OCI-LY1 (cell line): ENCODE data around the gene AFF4.

Experiments used
- H2AFZ ChIP-seq: fragments of 200-600 bp; sonication (generic), shearing (Covaris generic); 2 replicates; pipeline ENCODE4 v1.6.0; 2014; ENCODE audit warnings: antibody characterized with exemption, mild to moderate bottlenecking, low read length
- H3F3A ChIP-seq: fragments of 200-600 bp; sonication (generic), shearing (Covaris generic); 2 replicates; pipeline ENCODE4 v1.6.0; 2014; ENCODE audit warnings: mild to moderate bottlenecking, antibody characterized with exemption, low read length, moderate library complexity; ENCODE audit not compliant: insufficient read depth
- H3K27ac ChIP-seq: fragments of 200-600 bp; sonication (generic); 2 replicates; pipeline ENCODE4 v1.5.1; 2014; ENCODE audit warnings: low read length, mixed run types, mild to moderate bottlenecking, low read depth; ENCODE audit not compliant: poor library complexity, severe bottlenecking
- H3K27me3 ChIP-seq: fragments of 200-600 bp; sonication (generic); 2 replicates; pipeline ENCODE4 v1.6.0; 2014; ENCODE audit warnings: antibody characterized with exemption, mild to moderate bottlenecking, low read length, moderate library complexity; ENCODE audit not compliant: insufficient read depth
- H3K36me3 ChIP-seq: fragments of 200-600 bp; sonication (generic); 2 replicates; pipeline ENCODE4 v1.6.1; 2014; ENCODE audit warnings: mild to moderate bottlenecking, antibody characterized with exemption, low read length, moderate library complexity, mixed read lengths; ENCODE audit not compliant: insufficient read depth
- H3K4me1 ChIP-seq: fragments of 200-600 bp; sonication (generic); 2 replicates; pipeline ENCODE4 v1.5.1; 2014; ENCODE audit warnings: mild to moderate bottlenecking, low read length, moderate library complexity; ENCODE audit not compliant: insufficient read depth, severe bottlenecking
- H3K4me2 ChIP-seq: fragments of 200-600 bp; sonication (generic), shearing (Covaris generic); 2 replicates; pipeline ENCODE4 v1.6.1; 2014; ENCODE audit warnings: low read length
- H3K4me3 ChIP-seq: fragments of 200-600 bp; sonication (generic); 2 replicates; pipeline ENCODE4 v1.5.1; 2014; ENCODE audit warnings: low read length, low read depth, mild to moderate bottlenecking, mixed read lengths; ENCODE audit not compliant: poor library complexity, severe bottlenecking
- H3K79me2 ChIP-seq: fragments of 200-600 bp; shearing (Covaris generic); 2 replicates; pipeline ENCODE4 v1.6.1; 2016; ENCODE audit warnings: mixed run types, low read length, mixed read lengths; ENCODE audit not compliant: insufficient read depth
- H3K9ac ChIP-seq: fragments of 200-600 bp; sonication (generic), shearing (Covaris generic); 2 replicates; pipeline ENCODE4 v1.6.1; 2014; ENCODE audit warnings: mild to moderate bottlenecking, low read length, mixed read lengths
- H3K9me2 ChIP-seq: fragments of 200-600 bp; sonication (generic), shearing (Covaris generic); 2 replicates; pipeline ENCODE4 v1.6.1; 2014; ENCODE audit warnings: low read depth, mild to moderate bottlenecking, low read length, mixed read lengths
- H3K9me3 ChIP-seq: fragments of 200-600 bp; shearing (Covaris generic); 2 replicates; pipeline ENCODE4 v1.6.1; 2014; ENCODE audit warnings: low read length, mixed read lengths
- H4K20me1 ChIP-seq: fragments of 200-600 bp; sonication (generic), shearing (Covaris generic); 2 replicates; pipeline ENCODE4 v1.6.0; 2016; ENCODE audit warnings: mild to moderate bottlenecking, low read length; ENCODE audit not compliant: insufficient read depth
- CTCF ChIP-seq: fragments of 200-600 bp; sonication (generic), shearing (Covaris generic); IDR thresholded peaks from 2 replicates; pipeline ENCODE4 v1.5.1; 2017; ENCODE audit warnings: mild to moderate bottlenecking, antibody characterized with exemption, low read length, moderate library complexity, mixed read lengths
- EZH2 ChIP-seq: fragments of 200-600 bp; sonication (generic), shearing (Covaris generic); IDR thresholded peaks from 2 replicates; pipeline ENCODE4 v1.8.0; 2017; ENCODE audit warnings: borderline replicate concordance, mixed run types, mild to moderate bottlenecking, antibody characterized with exemption, low read length, moderate library complexity, mixed read lengths

AFF4 gene

DNA sequence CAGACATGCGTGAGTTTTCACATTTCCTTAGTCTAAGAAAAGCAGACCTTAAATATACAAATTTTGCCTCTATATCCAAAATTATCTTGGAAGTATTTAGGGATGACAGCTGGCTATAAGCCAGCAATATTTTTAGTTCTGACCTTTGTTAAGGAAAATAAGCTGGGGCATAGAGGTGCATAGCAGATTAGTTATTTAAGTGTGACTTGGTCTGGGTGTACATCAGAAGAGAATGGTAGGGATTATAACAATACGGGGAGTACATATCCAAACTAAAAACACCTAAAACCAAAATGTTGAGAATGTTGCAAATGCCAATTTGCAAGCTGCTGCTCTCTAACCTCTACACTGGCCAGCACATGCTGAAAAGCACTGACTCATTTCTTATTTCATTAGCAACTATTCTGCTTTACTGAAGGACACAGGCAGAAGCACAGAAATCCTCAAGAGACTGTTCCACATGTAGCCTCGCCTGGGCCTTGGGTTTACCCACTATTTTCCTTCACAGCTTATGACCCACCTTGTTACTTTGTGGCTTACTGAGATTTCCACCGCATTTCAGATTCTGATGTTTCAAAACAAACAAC, 67.6 kb downstream of the AFF4 start:
- H4K20me1 ChIP-seq = no peaks in the 10 kb centered on the region
- no peak overlapping the region for H3K9ac ChIP-seq
- H3K27ac ChIP-seq = no peak overlapping the region
- no peaks in the 10 kb centered on the region for H3F3A ChIP-seq
- no peak overlapping the region for H3K4me2 ChIP-seq
- no peaks in the 10 kb centered on the region for H3K4me1 ChIP-seq
- TF ChIP-seq CTCF (no peak), EZH2 (no peak)
- no peak overlapping the region for H3K4me3 ChIP-seq
- no peaks in the 10 kb centered on the region for H3K27me3 ChIP-seq
- no peaks in the 10 kb centered on the region for H3K79me2 ChIP-seq
- no peaks in the 10 kb centered on the region for H3K9me2 ChIP-seq
- no peak overlapping the region for H2AFZ ChIP-seq
- H3K9me3 ChIP-seq = no peaks in the 10 kb centered on the region
- peaks cover 71% of the 10 kb centered on the region for H3K36me3 ChIP-seq

DNA sequence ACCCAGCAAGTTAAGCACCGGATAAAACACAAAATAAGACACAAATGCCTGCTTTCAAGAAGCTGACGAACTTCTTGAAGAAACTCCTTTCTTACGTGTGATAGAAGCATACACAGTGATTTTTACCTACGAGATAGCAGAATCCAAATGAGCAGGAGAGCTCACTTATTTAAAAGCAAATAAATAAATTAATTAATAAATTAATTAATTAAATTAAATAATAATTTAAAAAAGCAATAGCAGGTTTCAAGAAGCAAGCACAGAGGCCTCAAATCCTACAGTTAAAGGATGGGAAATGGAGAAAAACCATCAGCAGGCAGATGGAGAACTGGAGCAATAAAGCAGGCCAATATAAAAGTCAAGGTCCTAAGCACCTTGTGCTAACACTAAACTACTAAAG, 72.6 kb downstream of the AFF4 start:
- Histone ChIP-seq H3K4me2 (no peak overlapping the region), H3K9ac (no peak overlapping the region), H4K20me1 (no peaks in the 10 kb centered on the region), H3K4me1 (peaks cover 6% of the 10 kb centered on the region), H3K4me3 (no peak overlapping the region), H3K79me2 (no peaks in the 10 kb centered on the region), H3K27ac (no peak overlapping the region), H3K9me3 (no peaks in the 10 kb centered on the region), H3K27me3 (no peaks in the 10 kb centered on the region), H2AFZ (no peak overlapping the region), H3K36me3 (peaks cover 85% of the 10 kb centered on the region), H3K9me2 (no peaks in the 10 kb centered on the region), H3F3A (no peaks in the 10 kb centered on the region)
- no peak for TF ChIP-seq CTCF
- TF ChIP-seq EZH2 = no peak

- H3K36me3 ChIP-seq = peaks cover 77% of the 10 kb centered on the region
- H2AFZ ChIP-seq = no peak overlapping the region
- no peaks in the 10 kb centered on the region for H3K9me3 ChIP-seq
- no peak overlapping the region for H3K9ac ChIP-seq
- H3K4me1 ChIP-seq = peaks cover 6% of the 10 kb centered on the region
- no peak for TF ChIP-seq CTCF
- no peak for TF ChIP-seq EZH2
- H3K4me3 ChIP-seq = no peak overlapping the region
- no peak overlapping the region for H3K27ac ChIP-seq
- H3K9me2 ChIP-seq = no peaks in the 10 kb centered on the region
- no peaks in the 10 kb centered on the region for H3K27me3 ChIP-seq
- H3F3A ChIP-seq = no peaks in the 10 kb centered on the region
- H3K79me2 ChIP-seq = no peaks in the 10 kb centered on the region
- no peak overlapping the region for H3K4me2 ChIP-seq
- no peaks in the 10 kb centered on the region for H4K20me1 ChIP-seq
Observed at GRCh38 chr5:132889501-132889900, 73.9 kb downstream of the AFF4 start.
